Spleen (tissue), 11 donors: ENCODE results near the gene LILRA2. TPM values are rescaled to one million over a fixed set of nuclear protein-coding genes. Genes with fewer than 3 reads are reported as not detected.

Source experiments
- DNase-seq: peaks from one replicate; pipeline ENCODE4 v3.0.0-alpha.2; 2020
- H3K27ac ChIP-seq, 8 donors: fragments of 200-600 bp; sonication (generic) in 7 of 8; 1 replicate in 4 of 8; 2 replicates in 4 of 8; pipeline versions ENCODE4 v1.5.0 to v1.8.0; 2016 to 2021; ENCODE audit warnings: inconsistent platforms in 4 of 8, mild to moderate bottlenecking in 4 of 8, moderate library complexity in 1 of 8
- H3K27me3 ChIP-seq, 7 donors: fragments of 200-600 bp; sonication (generic) in 6 of 7; replicated peaks in 1 of 7; 1 replicate in 4 of 7; 2 replicates in 3 of 7; pipeline versions ENCODE4 v1.5.0 to v1.8.0; 2016 to 2021; ENCODE audit warnings: inconsistent platforms in 3 of 7, mild to moderate bottlenecking in 1 of 7
- H3K36me3 ChIP-seq, 6 donors: fragments of 200-600 bp; sonication (generic) in 5 of 6; 1 replicate in 4 of 6; 2 replicates in 2 of 6; pipeline versions ENCODE4 v1.5.0 to v1.8.0; 2016 to 2021; ENCODE audit warnings: inconsistent platforms in 2 of 6
- H3K4me1 ChIP-seq, 6 donors: fragments of 200-600 bp; sonication (generic) in 5 of 6; 1 replicate in 3 of 6; 2 replicates in 3 of 6; pipeline versions ENCODE4 v1.5.0 to v1.8.0; 2016 to 2021; ENCODE audit warnings: inconsistent platforms in 3 of 6
- H3K4me3 ChIP-seq, 8 donors: fragments of 200-600 bp; sonication (generic) in 7 of 8; 1 replicate in 4 of 8; 2 replicates in 4 of 8; pipeline versions ENCODE4 v1.5.0 to v1.8.0; 2016 to 2021; ENCODE audit warnings: inconsistent platforms in 4 of 8, mild to moderate bottlenecking in 4 of 8, moderate library complexity in 2 of 8
- H3K9me3 ChIP-seq, 8 donors: fragments of 200-600 bp; sonication (generic) in 7 of 8; 1 replicate in 4 of 8; 2 replicates in 4 of 8; pipeline versions ENCODE4 v1.5.0 to v1.8.0; 2016 to 2021; ENCODE audit warnings: inconsistent platforms in 4 of 8
- CTCF ChIP-seq, 11 experiments: fragments of 200-600 bp in 7 of 11; fragments of 450-650 bp in 4 of 11; sonication (generic) in 4 of 11; IDR thresholded peaks in 8 of 11; conservative IDR thresholded peaks in 3 of 11; 1 replicate in 7 of 11; 2 replicates in 4 of 11; pipeline versions ENCODE4 v1.4.0 to v1.8.0; 2016 to 2021; ENCODE audit warnings: antibody characterized with exemption in 11 of 11, inconsistent platforms in 4 of 11, mild to moderate bottlenecking in 1 of 11
- POLR2A ChIP-seq, 3 donors: fragments of 450-650 bp; IDR thresholded peaks; one replicate each; pipeline ENCODE4 v1.5.1; 2017; ENCODE audit warnings: antibody characterized with exemption in 3 of 3, mild to moderate bottlenecking in 1 of 3
- POLR2AphosphoS5 ChIP-seq, 3 donors: sonication (generic); formaldehyde crosslinking; IDR thresholded peaks; one replicate each; pipeline ENCODE4 v1.5.1; 2017; ENCODE audit warnings: antibody characterized with exemption in 3 of 3
- WGBS, 5 donors: extraction: QIAGEN DNeasy Blood & Tissue Kit in 3 of 5; methylation state at CpG; one replicate each; pipeline versions ENCODE4 v1.1.5 to v1.1.7; 2013 to 2018; 5-methylcytosine and 5-hydroxymethylcytosine counted together
- intact Hi-C: fragments of 100-400 bp; cut with DNase I; formaldehyde crosslinking; loops from one replicate; pipeline ENCODE4 v1.15.0; 2023; ENCODE audit warnings: low total_unique reads
- polyA plus RNA-seq, 3 donors: library from polyadenylated mRNA; stranded (reverse); fragments of 200-250 nt; gene quantifications; one replicate each; pipeline ENCODE4 v1.2.1, GENCODE V29; 2013
- total RNA-seq, 7 donors: library from RNA; depleted of rRNA in 3 of 7; stranded (reverse); fragments of >200 nt in 3 of 7; fragmentation: NEBNext Ultra II Directional in 4 of 7; extraction: Animal tissue kit (Norgen Biotek cat#: 25700) in 4 of 7; gene quantifications; one replicate each; pipeline versions ENCODE4 v1.1.0 to v1.2.1, GENCODE V29; 2016 to 2021
- donor health status: healthy with polysubstance abuse.
- donor health status: DM: no; HTN: no; CAD: no; lungs with moderate emphysema.
- donor health status: DM: no; HTN: no; CAD: no.
- donor health status: Bipolar disorder and iron deficiency.
- donor health status: healthy.
- donor health status: DM: no; HTN: no; CAD: no.
- donor health status: DM: yes; HTN: yes; CAD: no.

The LILRA2 gene
- total and polyA plus RNA-seq, 10 donors, result 7.2 to 77.8 (median 46.1) TPM

GRCh38 chr19:54609356-54609791 lies 35.8 kb downstream of the LILRA2 start:
- peaks cover 0 to 54% (median 23%) of the 10 kb centered on the region in 6 donors for H3K4me1 ChIP-seq
- 81 to 92% (median 87%) methylated on average over 24 to 26 of the region's 26 CpGs for WGBS, 5 donors
- peaks cover 0 to 5% (median 0%) of the 10 kb centered on the region in 7 donors for H3K27me3 ChIP-seq
- peaks cover 0 to 31% (median 12%) of the 10 kb centered on the region in 8 donors for H3K9me3 ChIP-seq
- intact Hi-C loops, result no loop called here
- no peaks in the 10 kb centered on the region for H3K36me3 ChIP-seq
- peak; percentile 67 for DNase-seq
- TF ChIP-seq POLR2A (IDR thresholded peaks at IDR 0.05) (no peak), POLR2AphosphoS5 (IDR thresholded peaks at IDR 0.05) (no peak), CTCF (IDR thresholded peaks at IDR 0.05 in 8 of 11, conservative IDR thresholded peaks at IDR 0.05 in 3 of 11) (no peak)
- H3K27ac ChIP-seq, result peak overlapping the region in 3 of 8 donors; percentile 67 to 73 (median 70)
- H3K4me3 ChIP-seq, result no peak overlapping the region

- Histone ChIP-seq H3K27ac (peak overlapping the region in 5 of 8 donors; percentile 7 to 56 (median 47)), H3K4me3 (no peak overlapping the region), H3K27me3 (no peaks in the 10 kb centered on the region), H3K4me1 (peaks cover 0 to 58% (median 17%) of the 10 kb centered on the region in 6 donors), H3K36me3 (no peaks in the 10 kb centered on the region), H3K9me3 (peaks cover 0 to 20% (median 0%) of the 10 kb centered on the region in 8 donors)
- 76 to 93% (median 88%) methylated on average over 1 of the region's 1 CpG for WGBS, 5 donors
- intact Hi-C loops, result no loop called here
- DNase-seq, result no peak
- TF ChIP-seq POLR2A (IDR thresholded peaks at IDR 0.05) (no peak), POLR2AphosphoS5 (IDR thresholded peaks at IDR 0.05) (no peak), CTCF (IDR thresholded peaks at IDR 0.05 in 8 of 11, conservative IDR thresholded peaks at IDR 0.05 in 3 of 11) (no peak)
Observed at GRCh38 chr19:54612428-54612827, 38.8 kb downstream of the LILRA2 start.

GRCh38 chr19:54614726-54615125 lies 41.1 kb downstream of the LILRA2 start:
- H3K27me3 ChIP-seq, result no peaks in the 10 kb centered on the region
- H3K36me3 ChIP-seq, result no peaks in the 10 kb centered on the region
- peaks cover 0 to 17% (median 0%) of the 10 kb centered on the region in 8 donors for H3K9me3 ChIP-seq
- intact Hi-C loops, result no loop called here
- TF ChIP-seq POLR2AphosphoS5 (IDR thresholded peaks at IDR 0.05), result no peak
- TF ChIP-seq POLR2A (IDR thresholded peaks at IDR 0.05), result no peak
- no peak for TF ChIP-seq CTCF (IDR thresholded peaks at IDR 0.05 in 8 of 11, conservative IDR thresholded peaks at IDR 0.05 in 3 of 11)
- no peak overlapping the region for H3K27ac ChIP-seq
- 65 to 79% (median 73%) methylated on average over 1 of the region's 1 CpG for WGBS, 5 donors
- no peak overlapping the region for H3K4me3 ChIP-seq
- peaks cover 0 to 46% (median 14%) of the 10 kb centered on the region in 6 donors for H3K4me1 ChIP-seq
- no peak for DNase-seq

- no peak for DNase-seq
- intact Hi-C loops, result no loop called here
- Histone ChIP-seq H3K4me3 (peak overlapping the region in 4 of 8 donors; percentile 27 to 68 (median 44)), H3K4me1 (peaks cover 0 to 57% (median 16%) of the 10 kb centered on the region in 6 donors), H3K27me3 (no peaks in the 10 kb centered on the region), H3K36me3 (no peaks in the 10 kb centered on the region), H3K9me3 (peaks cover 0 to 7% (median 0%) of the 10 kb centered on the region in 8 donors), H3K27ac (peak overlapping the region; percentile 44 to 86 (median 79))
- 40 to 58% (median 58%) methylated on average over 3 of the region's 3 CpGs for WGBS, 5 donors
- no peak for TF ChIP-seq CTCF (IDR thresholded peaks at IDR 0.05 in 8 of 11, conservative IDR thresholded peaks at IDR 0.05 in 3 of 11)
- TF ChIP-seq POLR2A (IDR thresholded peaks at IDR 0.05), result no peak
- TF ChIP-seq POLR2AphosphoS5 (IDR thresholded peaks at IDR 0.05), result no peak
Observed at GRCh38 chr19:54616057-54616456, 42.5 kb downstream of the LILRA2 start.
